GM10266 (cell line): ENCODE measurements around the gene BAIAP2L1.
"Not testable (repeated sequence)": the region's sequence is repeated elsewhere in the genome, so short reads cannot be mapped to it uniquely, and the experiment has no call there.

Source experiments
- DNase-seq: peaks from one replicate; pipeline ENCODE4 v3.0.0; 2012; ENCODE audit errors: extremely low spot score
- TF ChIP-seq, protein P1 (sequence below): IDR thresholded peaks from 2 replicates; pipeline ENCODE4 v1.5.1; 2012; ENCODE audit warnings: mild to moderate bottlenecking, low read depth; ENCODE audit not compliant: control insufficient read depth, insufficient read depth; ENCODE audit errors: missing control alignments

Gene BAIAP2L1

GRCh38 chr7:98324782-98325181, 76.1 kb downstream of the BAIAP2L1 start:
- TF ChIP-seq, protein P1, sequence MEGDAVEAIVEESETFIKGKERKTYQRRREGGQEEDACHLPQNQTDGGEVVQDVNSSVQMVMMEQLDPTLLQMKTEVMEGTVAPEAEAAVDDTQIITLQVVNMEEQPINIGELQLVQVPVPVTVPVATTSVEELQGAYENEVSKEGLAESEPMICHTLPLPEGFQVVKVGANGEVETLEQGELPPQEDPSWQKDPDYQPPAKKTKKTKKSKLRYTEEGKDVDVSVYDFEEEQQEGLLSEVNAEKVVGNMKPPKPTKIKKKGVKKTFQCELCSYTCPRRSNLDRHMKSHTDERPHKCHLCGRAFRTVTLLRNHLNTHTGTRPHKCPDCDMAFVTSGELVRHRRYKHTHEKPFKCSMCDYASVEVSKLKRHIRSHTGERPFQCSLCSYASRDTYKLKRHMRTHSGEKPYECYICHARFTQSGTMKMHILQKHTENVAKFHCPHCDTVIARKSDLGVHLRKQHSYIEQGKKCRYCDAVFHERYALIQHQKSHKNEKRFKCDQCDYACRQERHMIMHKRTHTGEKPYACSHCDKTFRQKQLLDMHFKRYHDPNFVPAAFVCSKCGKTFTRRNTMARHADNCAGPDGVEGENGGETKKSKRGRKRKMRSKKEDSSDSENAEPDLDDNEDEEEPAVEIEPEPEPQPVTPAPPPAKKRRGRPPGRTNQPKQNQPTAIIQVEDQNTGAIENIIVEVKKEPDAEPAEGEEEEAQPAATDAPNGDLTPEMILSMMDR = no peak
- DNase-seq = no peak

DNA sequence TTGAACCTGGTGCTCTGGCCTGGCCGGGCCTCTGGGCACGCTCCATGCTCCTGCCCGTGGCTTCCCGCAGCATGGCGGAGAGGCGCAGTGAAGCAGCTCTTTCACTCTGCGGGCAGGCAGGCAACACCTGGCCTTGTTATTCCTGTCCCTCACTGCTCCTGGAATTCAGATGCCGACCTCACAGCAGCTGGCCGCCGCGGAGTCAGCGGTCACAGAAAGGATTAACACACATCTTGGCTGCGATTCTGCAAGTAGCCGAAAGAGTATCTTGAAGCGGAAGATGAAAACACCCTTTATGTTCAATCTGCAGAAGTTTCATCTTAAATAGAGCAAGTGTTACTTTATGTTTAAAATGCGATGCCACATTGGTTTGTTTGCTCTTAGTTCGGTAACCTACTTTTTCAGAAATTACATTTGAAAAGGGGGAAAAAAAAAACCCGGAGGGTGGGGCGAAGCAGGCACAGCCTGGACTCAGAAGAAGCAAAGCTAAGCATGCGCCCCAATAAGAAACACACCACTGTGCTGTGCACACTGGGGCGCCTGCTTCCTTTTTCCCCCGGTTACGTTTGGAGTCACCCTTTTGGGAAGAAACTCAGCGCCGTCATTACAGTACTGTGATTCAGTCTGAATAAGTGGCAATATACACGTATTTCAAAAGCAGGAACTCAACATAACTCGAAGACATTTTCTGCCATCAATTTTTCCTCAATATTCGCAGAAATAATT, 77.1 kb downstream of the BAIAP2L1 start:
- TF ChIP-seq, protein P1 = no peak
- no peak for DNase-seq

- no peak for DNase-seq
- TF ChIP-seq, protein P1 = no peak
Observed at GRCh38 chr7:98322331-98323270, 78.3 kb downstream of the BAIAP2L1 start.

DNA sequence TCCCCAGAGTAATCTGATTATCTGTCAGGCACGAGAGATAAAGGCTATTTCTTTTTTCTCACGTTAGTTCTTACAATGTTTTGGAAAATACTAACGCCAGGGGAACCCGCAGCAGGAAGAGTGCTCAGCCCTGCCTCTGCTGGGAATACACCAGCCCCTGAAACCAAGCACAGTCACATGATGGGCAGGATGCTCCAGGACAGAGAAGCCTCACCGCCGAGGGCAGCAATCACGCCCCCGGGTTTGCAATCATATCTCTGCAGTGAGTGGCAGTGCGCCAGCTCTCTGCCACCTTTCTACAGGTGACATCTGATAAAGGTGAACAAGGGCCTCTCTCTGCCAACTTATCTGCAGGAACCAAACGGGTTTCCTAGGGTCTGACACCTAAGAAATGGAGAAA, 79.6 kb downstream of the BAIAP2L1 start:
- TF ChIP-seq, protein P1 = no peak
- DNase-seq = no peak

- TF ChIP-seq, protein P1 = no peak
- DNase-seq = no peak
Observed at GRCh38 chr7:98319176-98319575, 81.7 kb downstream of the BAIAP2L1 start.

GRCh38 chr7:98317366-98318040, 83.4 kb downstream of the BAIAP2L1 start:
- TF ChIP-seq, protein P1 = no peak
- DNase-seq = no peak

DNA sequence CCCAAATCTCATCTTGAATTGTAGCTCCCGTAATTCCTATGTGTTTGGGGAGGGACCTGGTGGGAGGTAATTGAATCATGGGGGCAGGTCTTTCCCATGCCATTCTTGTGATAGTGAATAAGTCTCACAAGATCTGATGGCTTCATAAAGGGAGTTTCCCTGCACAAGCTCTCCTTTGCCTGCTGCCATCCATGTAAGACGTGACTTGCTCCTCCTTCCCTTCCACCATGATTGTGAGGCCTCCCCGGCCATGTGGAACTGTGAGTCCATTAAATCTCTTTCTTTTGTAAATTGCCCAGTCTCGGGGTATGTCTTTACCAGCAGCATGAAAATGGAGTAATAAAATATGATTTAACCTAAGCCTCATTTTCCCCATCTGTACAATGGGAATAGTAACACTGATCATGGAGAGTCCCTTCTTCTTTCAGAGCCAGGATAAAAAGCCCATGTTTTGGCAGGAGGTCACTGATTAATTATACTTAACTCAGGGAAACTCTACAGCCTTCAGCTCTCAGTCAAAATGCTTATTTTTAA, 84.8 kb downstream of the BAIAP2L1 start:
- DNase-seq = not testable (repeated sequence)
